Measurements from ENCODE around the gene OR4D10.
"Not testable (repeated sequence)": the region's sequence is repeated elsewhere in the genome, so short reads cannot be mapped to it uniquely, and the experiment has no call there.

The OR4D10 gene
- 0 reads per million in 2 experiments for total RNA-seq

DNA sequence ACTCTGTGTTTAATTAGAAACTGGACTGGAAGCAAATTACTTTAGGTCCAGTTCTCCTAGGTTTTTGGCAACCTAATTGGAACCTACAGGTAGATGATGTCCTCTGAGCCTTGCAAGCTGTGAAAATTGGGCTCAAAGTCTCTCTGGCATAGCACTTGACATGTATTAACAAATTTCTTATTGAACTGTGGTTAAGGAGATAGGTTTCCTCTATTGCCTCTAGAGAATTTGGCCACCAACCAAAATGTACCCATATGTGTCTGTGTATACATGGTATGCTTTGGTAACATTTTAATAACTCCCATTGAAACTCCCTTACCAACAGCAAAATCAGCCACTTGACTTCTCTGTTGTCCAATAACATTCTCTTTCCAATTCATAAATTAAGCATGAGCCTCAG, at the start of gene OR4D10:
Gene OR4D10, plus strand, starts transcription at position 301 of the 400 bp plus-strand sequence. CDS start 4,115 bp downstream, outside the sequence.
- no peak for DNase-seq (ENCODE audit: low read depth)

DNA sequence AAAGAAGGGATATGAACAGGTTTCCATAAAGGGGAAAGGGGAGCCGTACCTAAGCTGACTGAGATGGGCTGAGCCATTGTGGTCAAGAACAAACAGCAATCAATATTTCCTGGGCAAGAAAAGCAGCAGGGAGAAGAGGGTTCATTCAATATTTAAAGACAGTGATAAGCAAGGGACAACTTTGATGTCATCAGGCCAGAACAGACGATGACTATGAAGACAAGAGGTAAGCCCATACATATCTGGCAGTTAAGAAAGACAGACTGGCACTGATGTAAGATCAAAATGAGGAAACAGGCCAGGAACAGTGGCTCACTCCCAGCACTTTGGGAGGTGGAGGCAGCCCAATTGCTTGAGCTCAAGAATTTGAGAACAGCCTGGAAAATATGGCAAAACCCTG, 49.3 kb upstream of the OR4D10 start:
- no peak for DNase-seq (ENCODE audit: low read depth)

DNA sequence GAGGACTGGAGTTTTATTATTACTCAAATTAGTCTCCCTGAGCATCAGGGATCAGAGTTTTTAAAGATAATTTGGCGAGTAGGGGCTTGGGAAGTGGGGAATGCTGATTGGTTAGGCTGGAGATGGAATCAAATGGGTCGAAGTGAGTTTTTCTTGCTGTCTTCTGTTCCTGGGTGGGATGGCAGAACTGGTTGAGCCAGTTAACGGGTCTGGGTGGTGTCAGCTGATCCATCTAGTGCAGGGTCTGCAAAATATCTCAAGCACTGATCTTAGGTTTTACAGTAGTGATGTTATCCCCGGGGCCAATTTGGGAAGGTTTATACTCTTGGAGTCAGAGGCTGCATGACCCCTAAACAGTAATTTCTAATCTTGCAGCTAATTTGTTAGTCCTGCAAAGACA, 48.0 kb upstream of the OR4D10 start:
- no peak for DNase-seq (ENCODE audit: low read depth)

DNA sequence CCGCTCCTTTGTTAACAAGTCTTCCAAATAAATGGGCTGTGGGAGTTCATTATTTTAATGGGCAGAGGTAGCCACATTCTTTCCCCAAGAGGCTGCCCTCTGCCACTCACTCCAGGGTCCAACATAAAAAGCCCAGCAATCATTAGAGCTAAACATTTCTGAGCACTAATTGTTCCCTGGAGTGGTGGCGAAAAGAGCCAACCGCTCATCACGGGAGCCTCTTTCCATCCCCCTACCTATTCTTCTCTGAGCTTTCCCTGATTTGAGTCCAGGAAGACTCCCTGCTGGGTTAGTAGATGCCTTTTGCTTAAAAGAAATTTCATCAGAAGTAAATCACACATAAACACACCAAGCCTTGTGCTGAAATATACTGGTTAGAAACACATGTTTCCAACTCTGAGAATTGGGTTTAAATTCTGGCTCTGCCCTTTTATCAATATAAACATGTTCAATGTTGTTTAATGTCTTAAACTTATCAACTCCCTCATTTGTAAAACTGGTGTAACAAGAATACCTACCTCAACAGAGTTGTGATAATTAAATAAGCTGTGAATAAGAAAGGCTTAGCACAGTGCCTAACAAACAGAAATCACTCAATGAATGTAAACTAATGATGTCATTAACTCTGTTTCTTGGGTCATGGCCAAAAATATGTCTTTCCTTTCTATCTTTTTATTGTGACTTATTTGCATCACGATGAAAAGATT, 46.6 kb upstream of the OR4D10 start, which contains the start of gene OR5A2:
Gene OR5A2, minus strand, starts transcription at position 53 of the 707 bp plus-strand sequence. CDS start 3,460 bp downstream, outside the sequence.
- no peak for DNase-seq (ENCODE audit: low read depth)

DNA sequence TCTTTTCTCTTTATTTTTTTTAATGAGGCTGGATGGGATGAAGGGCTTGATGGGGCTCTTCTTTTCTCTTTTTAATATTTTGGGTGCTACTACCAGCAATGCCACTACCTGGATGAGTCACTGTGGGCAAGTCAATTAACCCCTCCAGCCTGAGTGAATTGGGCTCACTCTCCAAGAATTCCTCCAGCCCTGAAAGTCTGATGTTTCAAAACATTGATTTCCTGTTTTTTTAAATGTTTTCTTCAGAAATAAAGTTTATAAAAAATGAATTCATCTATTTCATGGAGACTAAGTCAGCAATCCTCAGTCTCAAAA, 46.1 kb upstream of the OR4D10 start:
- DNase-seq (ENCODE audit: low read depth): no peak

DNA sequence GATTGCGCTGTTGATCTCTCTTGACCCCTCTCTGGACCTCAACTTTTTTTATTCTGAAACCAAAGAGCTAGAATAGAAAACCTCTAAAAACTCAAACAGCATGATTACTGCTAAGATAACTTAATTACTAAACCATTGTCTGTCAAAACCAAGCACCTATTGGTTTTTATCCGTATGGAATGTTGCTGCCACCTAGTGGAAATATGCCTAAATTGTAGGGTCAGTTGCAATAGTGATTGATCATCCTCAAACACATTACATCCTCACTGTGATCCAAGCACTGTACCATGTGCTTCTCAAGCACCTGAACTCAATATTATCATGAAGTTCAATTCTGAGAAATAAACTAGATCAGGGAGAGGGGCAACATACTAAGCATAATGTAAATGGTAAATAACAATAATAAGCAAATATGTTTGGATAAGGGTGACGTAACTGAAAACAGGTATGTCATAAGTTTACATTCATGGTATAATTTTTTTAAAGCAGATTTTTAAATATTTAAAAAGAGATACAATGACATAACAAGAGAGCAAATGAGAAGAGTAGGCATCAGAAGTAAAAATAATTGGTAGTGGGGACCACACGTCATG, 43.1 kb upstream of the OR4D10 start:
- DNase-seq (ENCODE audit: low read depth): peak; percentile 9

DNA sequence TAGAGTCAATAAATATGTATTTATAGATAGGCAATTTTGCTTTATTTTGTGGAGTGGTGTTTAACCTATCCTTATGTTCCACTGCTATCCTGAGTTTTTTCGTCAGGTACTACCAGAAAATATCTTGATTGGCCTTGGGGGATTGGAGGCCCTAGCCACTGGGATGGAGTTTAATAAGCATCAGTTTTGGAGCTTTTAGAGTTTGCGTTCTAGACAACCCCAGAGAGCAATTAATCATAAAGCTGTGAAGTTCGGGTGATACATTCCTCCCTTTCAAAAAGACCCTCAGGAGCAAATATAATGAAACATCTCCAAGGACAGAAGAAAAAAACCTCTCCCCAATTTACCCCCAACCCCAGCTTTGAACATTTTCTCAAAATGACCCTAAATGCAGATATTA, 36.9 kb upstream of the OR4D10 start, which contains the start of gene OR5A1:
Gene OR5A1, plus strand, starts transcription at position 301 of the 400 bp plus-strand sequence. CDS start 6,700 bp downstream, outside the sequence.
- no peak for DNase-seq (ENCODE audit: low read depth)

DNA sequence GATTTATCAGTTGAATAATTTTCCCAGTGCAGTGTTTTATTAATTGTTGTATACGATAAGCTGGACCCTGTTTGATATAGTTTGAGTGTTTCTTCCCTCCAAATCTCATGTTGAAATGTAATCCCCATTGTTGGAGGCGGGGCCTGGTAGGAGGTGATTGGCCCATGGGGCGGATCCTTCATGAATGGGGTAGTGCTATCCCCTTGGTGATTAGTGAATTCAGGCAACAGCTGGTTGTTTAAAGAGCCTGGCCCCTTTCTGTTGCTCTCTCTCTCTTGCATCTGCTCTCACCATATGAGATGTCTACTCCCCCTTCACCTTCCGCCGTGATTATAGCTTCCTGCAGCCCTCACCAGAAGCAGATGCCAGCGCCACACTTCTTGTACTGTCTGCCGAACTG, 35.3 kb upstream of the OR4D10 start:
- no peak for DNase-seq (ENCODE audit: low read depth)

DNA sequence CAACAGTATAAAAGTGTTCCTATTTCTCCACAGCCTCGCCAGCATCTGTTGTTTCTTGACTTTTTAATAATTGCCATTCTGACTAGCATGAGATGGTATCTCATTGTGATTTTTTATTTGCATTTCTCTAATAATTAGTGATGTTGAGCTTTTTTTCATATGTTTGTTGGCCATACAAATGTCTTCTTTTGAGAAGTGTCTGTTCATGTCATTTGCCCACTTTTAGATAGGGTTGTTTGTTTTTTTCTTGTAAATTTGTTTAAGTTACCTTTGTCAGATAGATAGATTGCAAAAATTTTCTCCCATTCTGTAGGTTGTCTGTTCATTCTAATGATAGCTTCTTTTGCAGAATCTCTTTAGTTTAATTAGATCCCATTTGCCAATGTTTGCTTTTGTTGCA, 27.5 kb upstream of the OR4D10 start:
- DNase-seq (ENCODE audit: low read depth): not testable (repeated sequence)

DNA sequence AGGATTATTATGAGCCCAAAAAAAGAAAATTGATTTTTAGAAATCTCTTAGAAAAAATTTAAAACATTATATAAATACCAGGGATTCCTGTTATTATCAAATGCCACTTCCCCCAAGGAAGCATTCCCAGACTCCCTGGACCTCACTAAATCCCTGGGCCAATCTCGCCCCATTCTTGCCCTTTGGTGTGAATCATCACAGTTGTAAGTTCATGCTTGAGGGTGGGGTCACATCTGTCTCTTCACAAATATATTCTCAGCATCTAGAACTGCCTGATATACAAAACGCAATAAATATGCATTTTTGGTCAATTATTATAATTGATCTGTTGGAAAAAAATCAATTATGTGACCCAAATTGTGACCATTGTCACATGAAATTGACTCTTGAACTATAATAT, 24.6 kb upstream of the OR4D10 start:
- DNase-seq (ENCODE audit: low read depth): no peak

DNA sequence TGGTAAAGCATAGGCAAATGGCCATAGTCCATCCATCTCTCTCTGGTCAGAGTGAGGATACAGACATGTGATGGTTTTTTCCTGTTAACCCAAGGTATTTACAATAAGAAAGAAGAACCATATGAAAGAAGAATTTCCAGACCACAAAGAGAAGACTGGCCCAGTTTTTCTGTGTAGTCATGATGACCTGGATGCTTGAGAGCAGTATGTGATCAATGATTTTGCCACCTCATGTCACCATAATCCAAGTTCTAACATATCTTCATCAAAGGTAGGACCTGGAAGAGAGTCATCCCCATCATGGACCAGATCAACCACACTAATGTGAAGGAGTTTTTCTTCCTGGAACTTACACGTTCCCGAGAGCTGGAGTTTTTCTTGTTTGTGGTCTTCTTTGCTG, 16.5 kb upstream of the OR4D10 start, which contains the start of gene OR4D6:
Gene OR4D6, plus strand, starts transcription at position 301 of the 400 bp plus-strand sequence. Its CDS starts 0 bp downstream, at position 301.
- DNase-seq (ENCODE audit: low read depth): no peak

DNA sequence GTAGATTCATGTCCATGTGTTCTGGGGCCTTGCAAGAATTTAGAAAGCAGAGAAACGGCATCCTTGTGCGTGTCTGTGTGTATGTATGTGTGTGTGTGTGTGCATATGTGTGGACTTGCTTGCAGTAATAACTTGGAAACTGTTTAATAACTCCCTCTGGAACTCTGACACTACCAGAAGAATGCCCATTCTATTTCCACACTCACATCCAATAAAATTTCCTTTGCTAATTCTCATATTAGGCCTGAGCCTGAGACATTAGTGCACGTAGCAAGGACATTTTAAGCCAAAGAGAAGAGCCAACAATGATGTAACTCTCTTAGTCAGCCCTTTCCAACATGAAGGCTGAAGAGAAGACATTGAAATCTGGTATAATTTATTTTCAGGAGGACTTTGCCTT, 13.2 kb upstream of the OR4D10 start:
- no peak for DNase-seq (ENCODE audit: low read depth)

DNA sequence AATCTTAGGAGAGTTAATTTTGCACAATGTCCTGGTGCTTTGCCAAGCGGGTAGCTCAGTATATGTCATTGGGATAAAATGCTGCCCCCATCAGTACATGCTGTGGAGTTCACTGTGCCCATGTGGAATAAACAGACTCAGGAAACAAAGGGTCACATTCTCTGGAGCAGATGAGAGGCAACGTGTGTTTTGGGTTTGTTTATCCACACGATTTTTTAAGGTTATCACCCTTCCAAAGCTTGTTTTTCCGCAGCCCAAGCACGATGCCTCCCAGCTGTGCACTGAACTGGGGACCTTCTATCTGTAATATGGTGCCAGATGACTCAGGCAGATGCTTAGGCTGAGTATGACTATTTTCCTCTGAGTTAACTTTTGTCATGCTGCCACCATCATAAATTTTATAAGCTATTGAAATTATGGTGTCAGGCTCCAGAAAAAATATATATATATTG, 9.9 kb upstream of the OR4D10 start:
- DNase-seq (ENCODE audit: low read depth): no peak

DNA sequence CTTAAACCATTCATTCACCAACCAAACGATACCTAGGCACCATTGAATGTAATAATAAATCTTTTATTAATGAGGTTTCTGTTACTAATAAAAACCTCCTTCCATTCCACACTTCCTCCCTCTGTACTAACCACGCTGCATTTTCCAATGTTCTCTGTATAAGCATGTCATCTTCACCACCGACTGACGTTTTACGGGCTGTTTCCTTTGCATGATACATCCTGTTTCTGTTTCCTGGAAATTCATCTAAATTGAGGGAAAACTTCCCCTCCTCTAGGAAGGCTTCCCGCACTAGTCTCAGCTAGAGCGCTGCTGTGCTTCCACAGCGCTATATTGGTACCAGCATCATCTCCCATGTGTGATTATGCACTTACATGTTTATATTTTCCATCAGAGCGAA, 2.1 kb downstream of the OR4D10 start:
- DNase-seq (ENCODE audit: low read depth): no peak

DNA sequence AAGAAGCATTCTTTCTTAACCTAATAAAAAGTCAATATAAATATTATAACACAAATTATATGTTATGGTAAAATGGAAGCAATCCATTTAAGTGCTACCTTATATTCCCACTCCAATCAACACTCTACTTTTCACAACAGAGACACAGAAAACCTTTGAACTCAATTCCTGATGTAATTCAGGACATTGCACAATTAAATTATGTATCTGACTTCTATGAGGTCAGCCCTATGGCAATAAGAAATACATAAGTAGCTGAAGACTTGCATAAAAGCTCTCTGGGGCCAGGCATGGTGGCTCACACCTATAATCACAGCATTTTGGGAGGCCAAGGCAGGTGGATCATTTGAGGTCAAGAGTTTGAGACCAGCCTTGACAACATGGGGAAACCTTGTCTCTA, 6.8 kb downstream of the OR4D10 start:
- DNase-seq (ENCODE audit: low read depth): no peak

DNA sequence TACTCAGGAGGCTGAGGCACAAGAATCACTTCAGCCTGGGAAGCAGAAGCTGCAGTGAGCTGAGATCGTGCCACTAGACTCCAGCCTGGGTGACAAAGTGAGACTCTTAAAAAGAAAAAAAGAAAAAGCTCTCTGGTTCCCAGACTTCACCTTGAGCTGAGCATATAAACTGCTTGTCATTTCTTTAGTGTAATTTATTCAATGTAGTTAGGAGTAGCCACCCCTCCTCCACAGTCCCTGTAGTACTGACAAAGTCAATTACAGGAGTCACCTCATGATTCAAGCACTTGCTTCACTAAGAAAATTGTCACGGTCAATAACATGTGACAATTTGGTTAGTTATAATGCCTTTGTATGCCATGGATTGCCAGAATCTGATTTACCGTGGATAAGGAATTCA, 7.2 kb downstream of the OR4D10 start:
- no peak for DNase-seq (ENCODE audit: low read depth)

DNA sequence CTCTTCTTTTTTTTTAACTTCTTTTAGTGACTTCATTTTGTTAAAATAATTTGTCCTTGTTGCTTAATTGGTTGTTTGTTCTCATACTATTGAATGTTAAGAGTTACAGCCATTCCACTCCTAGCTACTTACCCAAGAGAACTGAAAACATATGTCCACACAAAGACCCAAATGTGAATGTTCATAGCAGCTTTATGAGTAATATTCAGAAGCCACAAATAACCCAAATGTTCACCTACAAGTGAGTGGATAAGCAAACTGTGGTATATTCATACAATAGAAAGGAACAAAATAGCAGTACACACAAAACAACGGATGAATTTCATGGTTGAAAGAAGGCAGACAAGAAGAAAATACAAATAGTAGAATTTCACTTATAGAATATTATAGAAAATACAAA, 28.8 kb downstream of the OR4D10 start:
- DNase-seq (ENCODE audit: low read depth): no peak

DNA sequence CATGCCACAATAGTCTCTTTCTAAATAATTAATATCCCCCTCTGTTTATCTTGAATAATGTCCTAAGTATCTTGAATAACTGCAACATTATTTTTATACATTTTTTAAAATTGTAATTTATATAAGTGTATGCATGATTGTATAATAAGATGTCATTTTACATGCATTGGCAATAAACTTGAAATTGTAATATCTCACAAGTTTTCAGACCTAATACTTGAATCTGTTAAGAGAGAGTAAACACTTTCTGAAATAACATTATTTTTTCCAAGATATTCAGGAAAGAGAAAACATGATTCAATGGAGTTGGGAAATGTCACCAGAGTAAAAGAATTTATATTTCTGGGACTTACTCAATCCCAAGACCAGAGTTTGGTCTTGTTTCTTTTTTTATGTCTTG, 30.2 kb downstream of the OR4D10 start, which contains the start of gene OR4D11:
Gene OR4D11, plus strand, starts transcription at position 301 of the 400 bp plus-strand sequence. Its CDS starts 0 bp downstream, at position 301.
- DNase-seq (ENCODE audit: low read depth): no peak

DNA sequence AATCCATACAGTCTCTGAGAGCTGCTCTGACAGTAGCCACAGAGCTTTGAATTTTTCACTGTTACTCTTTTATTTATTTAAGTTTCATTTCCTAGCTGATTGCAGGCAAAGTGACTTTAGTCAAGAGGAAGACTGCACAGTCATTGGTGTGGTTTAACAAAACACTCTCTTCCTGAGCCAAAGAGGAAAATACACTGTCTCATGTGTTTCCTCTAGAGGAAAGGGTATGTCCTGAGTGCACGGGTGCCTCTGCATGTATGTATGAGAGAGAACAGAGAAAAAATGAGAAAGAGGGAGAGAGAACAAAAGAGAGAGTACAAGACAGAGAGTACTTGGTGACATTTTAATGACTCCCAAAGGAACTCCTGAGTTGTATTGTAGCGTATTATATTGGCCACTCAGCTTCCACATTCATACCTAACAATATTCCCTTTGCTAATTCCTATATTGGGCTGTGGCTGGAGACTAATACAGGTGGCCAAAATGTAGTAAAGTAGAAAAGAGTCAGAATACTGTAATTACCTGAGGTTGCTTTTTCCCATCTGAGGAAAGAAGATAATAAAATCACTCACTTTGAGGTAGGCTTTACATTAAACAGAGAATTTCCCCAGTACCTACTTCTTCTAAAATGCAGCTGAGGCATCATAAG, 38.0 kb downstream of the OR4D10 start, which contains the start of gene OR4D9:
Gene OR4D9, plus strand, starts transcription at position 599 of the 649 bp plus-strand sequence. CDS start 3,374 bp downstream, outside the sequence.
- DNase-seq (ENCODE audit: low read depth): no peak

DNA sequence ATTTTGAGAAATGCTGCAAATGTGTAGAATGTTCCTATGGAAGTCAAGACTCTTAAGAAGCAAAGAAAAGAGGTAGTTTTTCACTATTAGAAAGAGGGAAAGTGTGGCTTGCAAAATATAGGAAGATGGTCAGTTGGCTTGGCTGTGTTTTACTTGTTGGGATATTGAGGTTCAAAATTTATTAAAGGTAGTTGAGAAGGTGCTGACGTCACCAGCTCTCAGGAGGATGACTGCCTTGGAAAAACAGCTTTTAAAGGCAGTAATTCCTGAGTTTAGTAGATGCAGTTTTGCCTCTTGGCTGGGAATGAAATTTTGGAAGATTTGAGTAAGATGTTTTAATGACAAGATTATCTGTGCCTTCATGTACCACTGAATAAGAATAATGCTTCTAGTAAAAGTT, 38.6 kb downstream of the OR4D10 start:
- DNase-seq (ENCODE audit: low read depth): no peak

DNA sequence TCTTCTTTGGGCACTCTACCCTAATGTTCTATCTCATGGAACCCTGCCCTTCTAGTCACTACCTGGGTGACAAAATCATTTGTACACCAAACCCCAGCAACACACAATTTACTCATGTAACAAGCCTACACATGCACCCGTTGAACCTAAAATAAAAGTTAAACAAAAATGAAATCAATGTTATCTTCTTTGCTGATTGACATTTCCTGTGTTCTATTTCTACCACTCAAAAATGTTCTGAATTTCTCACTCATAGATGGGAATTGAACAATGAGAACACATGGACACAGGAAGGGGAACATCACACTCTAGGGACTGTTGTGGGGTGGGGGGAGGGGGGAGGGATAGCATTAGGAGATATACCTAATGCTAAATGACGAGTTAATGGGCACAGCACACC, 47.0 kb downstream of the OR4D10 start:
- DNase-seq (ENCODE audit: low read depth): not testable (repeated sequence)

DNA sequence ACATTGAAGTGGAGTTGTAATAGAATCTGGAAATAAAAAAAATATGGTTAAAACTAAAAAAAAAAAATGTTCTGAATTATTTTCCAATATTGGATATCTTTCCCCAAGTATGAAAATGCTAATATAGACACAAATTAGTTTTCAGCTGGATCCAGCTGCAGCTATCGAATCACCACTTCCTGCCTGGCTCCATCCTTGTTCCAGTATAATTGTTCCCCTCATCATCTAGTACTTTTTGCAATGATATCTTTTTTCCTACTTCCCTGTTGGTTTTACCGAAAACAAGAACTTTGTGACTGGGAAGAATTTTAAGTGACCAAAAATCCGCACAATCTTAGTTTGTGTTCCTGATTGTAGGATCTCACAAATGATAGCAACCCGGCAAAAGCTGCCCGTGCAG, 47.6 kb downstream of the OR4D10 start:
- DNase-seq (ENCODE audit: low read depth): no peak

DNA sequence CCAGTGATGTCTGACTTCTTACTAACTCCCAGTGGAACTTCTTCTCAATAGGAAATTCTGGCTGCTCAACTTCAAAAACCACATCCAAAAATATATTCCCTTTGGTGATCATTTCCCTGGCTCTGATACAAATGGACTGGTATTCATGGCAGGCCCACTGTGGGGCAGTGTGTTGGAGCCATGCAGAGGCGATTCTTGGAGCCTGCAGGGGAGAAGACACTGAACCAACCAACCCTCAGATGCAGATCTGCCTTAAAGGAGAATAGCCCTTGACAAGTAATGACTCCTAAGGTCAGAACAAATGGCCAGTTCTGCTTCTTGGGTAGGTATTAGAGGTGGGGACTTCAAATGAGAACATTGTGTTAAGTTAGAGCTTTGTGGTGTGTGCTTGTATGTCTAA, 50.4 kb downstream of the OR4D10 start:
- DNase-seq (ENCODE audit: low read depth): no peak

Measured in T follicular helper cell (primary cell).